GM13977 (cell line): ENCODE measurements around the gene METTL21A.

Experiments
- DNase-seq: peaks from one replicate; pipeline ENCODE4 v3.0.0; 2012; ENCODE audit warnings: low spot score
- CTCF ChIP-seq: IDR thresholded peaks from 2 replicates; pipeline ENCODE4 v1.5.1; 2012; ENCODE audit warnings: mild to moderate bottlenecking, control low read depth; ENCODE audit not compliant: insufficient read depth; ENCODE audit errors: extremely low read depth, missing control alignments
- in situ Hi-C: fragments of 300-500 bp; cut with MboI; formaldehyde crosslinking; loops from one replicate; pipeline ENCODE4 v1.12.0; 2022; ENCODE audit warnings: low sequenced_read_pairs, low pct_unique_long_range_greater_than_20kb, mixed read lengths, inconsistent platforms; ENCODE audit not compliant: unreplicated experiment

Gene METTL21A

GRCh38 chr2:207621501-207622039 is 3.6 kb downstream of the METTL21A start:
- no peak for TF ChIP-seq CTCF
- peak; percentile 20 for DNase-seq
- in situ Hi-C loops = loop anchor here (10.0 kb wide), 1 partner anchor 413 kb away; no protein-coding TSS in a partner anchor

- in situ Hi-C loops = loop anchor here (10.0 kb wide), 1 partner anchor 415 kb away; no protein-coding TSS in a partner anchor
- TF ChIP-seq CTCF = no peak
- DNase-seq = peak; percentile 39
Observed at GRCh38 chr2:207619764-207620203, 5.4 kb downstream of the METTL21A start.

- no peak for TF ChIP-seq CTCF
- no peak for DNase-seq
- in situ Hi-C loops = no loop called here
Observed at GRCh38 chr2:207617011-207617671, 8.1 kb downstream of the METTL21A start.

- DNase-seq = no peak
- no peak for TF ChIP-seq CTCF
- in situ Hi-C loops = no loop called here
Observed at GRCh38 chr2:207616185-207616584, 9.0 kb downstream of the METTL21A start.

- in situ Hi-C loops = no loop called here
- DNase-seq = no peak
- TF ChIP-seq CTCF = no peak
Observed at GRCh38 chr2:207614824-207615223, 10.4 kb downstream of the METTL21A start.

GRCh38 chr2:207612714-207613113 is 12.5 kb downstream of the METTL21A start:
- in situ Hi-C loops = no loop called here
- DNase-seq = no peak
- TF ChIP-seq CTCF = no peak
